ENCODE results near the gene EXOC4.

The EXOC4 gene

DNA sequence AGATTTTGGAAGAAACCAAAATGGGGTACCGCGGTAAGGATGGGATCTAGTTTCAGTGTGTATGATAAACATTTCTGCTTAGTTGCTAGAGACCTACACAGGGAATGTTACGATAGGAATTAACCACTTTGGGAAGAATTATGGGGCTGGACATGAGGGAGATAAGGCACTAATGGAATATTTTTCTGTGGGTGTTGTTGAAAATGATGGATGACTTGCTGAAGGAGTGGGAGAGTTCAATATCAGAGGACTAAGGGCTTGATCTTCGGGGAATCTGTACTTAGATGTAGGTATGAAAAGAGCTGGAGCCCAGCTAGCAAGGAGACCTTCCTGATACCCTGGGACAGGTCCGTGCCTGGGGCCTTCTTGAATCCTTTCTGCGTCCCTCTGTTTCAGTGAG is 303.7 kb downstream of the EXOC4 start (continued):
- TF ChIP-seq, protein P1, sequence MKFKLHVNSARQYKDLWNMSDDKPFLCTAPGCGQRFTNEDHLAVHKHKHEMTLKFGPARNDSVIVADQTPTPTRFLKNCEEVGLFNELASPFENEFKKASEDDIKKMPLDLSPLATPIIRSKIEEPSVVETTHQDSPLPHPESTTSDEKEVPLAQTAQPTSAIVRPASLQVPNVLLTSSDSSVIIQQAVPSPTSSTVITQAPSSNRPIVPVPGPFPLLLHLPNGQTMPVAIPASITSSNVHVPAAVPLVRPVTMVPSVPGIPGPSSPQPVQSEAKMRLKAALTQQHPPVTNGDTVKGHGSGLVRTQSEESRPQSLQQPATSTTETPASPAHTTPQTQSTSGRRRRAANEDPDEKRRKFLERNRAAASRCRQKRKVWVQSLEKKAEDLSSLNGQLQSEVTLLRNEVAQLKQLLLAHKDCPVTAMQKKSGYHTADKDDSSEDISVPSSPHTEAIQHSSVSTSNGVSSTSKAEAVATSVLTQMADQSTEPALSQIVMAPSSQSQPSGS (tag by site-specific recombination; IDR thresholded peaks at IDR 0.05; ENCODE audit: low read depth), result no peak
- TF ChIP-seq PRDM2 (tag by site-specific recombination; IDR thresholded peaks at IDR 0.05; ENCODE audit: borderline replicate concordance) (no peak), BCL11B (tag by site-specific recombination; IDR thresholded peaks at IDR 0.05; ENCODE audit: low read depth) (no peak), ZNF747 (tag by site-specific recombination; IDR thresholded peaks at IDR 0.05) (no peak)

GRCh38 chr7:133560900-133561299 is 308.0 kb downstream of the EXOC4 start:
- Histone ChIP-seq H3K4me3 (ENCODE audit: low read depth, low read length) (no peak overlapping the region), H3K9me3 (ENCODE audit: control insufficient read depth, insufficient read depth, low read depth, low read length) (no peaks in the 10 kb centered on the region), H3K27ac (ENCODE audit: extremely low read depth, low read depth, low read length) (no peak overlapping the region), H3K36me3 (ENCODE audit: control insufficient read depth in 2 of 2, insufficient read depth in 1 of 2, low read length in 2 of 2) (no peaks in the 10 kb centered on the region), H3K4me1 (ENCODE audit: control insufficient read depth, insufficient read depth, low read length) (no peaks in the 10 kb centered on the region)
- CTCF ChIA-PET, result no interaction called here
- no peak for TF ChIP-seq ZNF391 (tag by site-specific recombination; IDR thresholded peaks at IDR 0.05; ENCODE audit: borderline replicate concordance, low read depth)
- TF ChIP-seq HIC1 (tag by site-specific recombination; IDR thresholded peaks at IDR 0.05), result no peak
- no peak for TF ChIP-seq ZNF514 (tag by site-specific recombination; IDR thresholded peaks at IDR 0.05)
- TF ChIP-seq ZNF157 (tag by site-specific recombination; IDR thresholded peaks at IDR 0.05), result no peak
- no peak for TF ChIP-seq ZFP41 (tag by site-specific recombination; IDR thresholded peaks at IDR 0.05; ENCODE audit: borderline replicate concordance)
- TF ChIP-seq SP3 (tag by site-specific recombination; IDR thresholded peaks at IDR 0.05), result no peak
- no peak for TF ChIP-seq GLIS2 (tag by site-specific recombination; IDR thresholded peaks at IDR 0.05)
- TF ChIP-seq ZNF571 (tag by site-specific recombination; IDR thresholded peaks at IDR 0.05), result no peak
- no peak for TF ChIP-seq ZNF510 (tag by site-specific recombination; IDR thresholded peaks at IDR 0.05; ENCODE audit: insufficient replicate concordance)
- no peak for TF ChIP-seq ZNF10 (tag by site-specific recombination; IDR thresholded peaks at IDR 0.05)
- no peak for TF ChIP-seq ZNF747 (tag by site-specific recombination; IDR thresholded peaks at IDR 0.05)
- no peak for TF ChIP-seq HOXA7 (CRISPR knock-in tag; IDR thresholded peaks at IDR 0.05; ENCODE audit: borderline replicate concordance)
- no peak for TF ChIP-seq ZBTB49 (tag by site-specific recombination; IDR thresholded peaks at IDR 0.05; ENCODE audit: low read depth)
- TF ChIP-seq, protein P2, sequence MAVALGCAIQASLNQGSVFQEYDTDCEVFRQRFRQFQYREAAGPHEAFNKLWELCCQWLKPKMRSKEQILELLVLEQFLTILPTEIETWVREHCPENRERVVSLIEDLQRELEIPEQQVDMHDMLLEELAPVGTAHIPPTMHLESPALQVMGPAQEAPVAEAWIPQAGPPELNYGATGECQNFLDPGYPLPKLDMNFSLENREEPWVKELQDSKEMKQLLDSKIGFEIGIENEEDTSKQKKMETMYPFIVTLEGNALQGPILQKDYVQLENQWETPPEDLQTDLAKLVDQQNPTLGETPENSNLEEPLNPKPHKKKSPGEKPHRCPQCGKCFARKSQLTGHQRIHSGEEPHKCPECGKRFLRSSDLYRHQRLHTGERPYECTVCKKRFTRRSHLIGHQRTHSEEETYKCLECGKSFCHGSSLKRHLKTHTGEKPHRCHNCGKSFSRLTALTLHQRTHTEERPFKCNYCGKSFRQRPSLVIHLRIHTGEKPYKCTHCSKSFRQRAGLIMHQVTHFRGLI (tag by site-specific recombination; IDR thresholded peaks at IDR 0.05), result no peak
- no peak for TF ChIP-seq ZBTB21 (tag by site-specific recombination; IDR thresholded peaks at IDR 0.05)
- POLR2A ChIA-PET, result no interaction called here
